Gastrocnemius medialis (tissue), 4 donors: Measurements from ENCODE around the gene NCOA7. TPM values are rescaled to one million over a fixed set of nuclear protein-coding genes. Genes with fewer than 3 reads are reported as not detected.
A peak's percentile ranks its signal among the peaks of the same experiment; 100 is the strongest.

ENCODE experiments used
- ATAC-seq, 2 donors: fragments of 150-250 bp; one replicate each; pipeline ENCODE4 v1.9.1; 2016
- DNase-seq, 2 donors: peaks; one replicate each; pipeline ENCODE4 v3.0.0-alpha.2; 2019
- H3K27ac ChIP-seq, 4 donors: fragments of 200-600 bp; sonication (generic); 1 replicate in 1 of 4; 2 replicates in 3 of 4; pipeline ENCODE4 v1.5.1; 2016 to 2018; ENCODE audit warnings: mild to moderate bottlenecking in 2 of 4, moderate library complexity in 1 of 4
- H3K27me3 ChIP-seq, 3 donors: fragments of 200-600 bp; sonication (generic) in 2 of 3; 1 replicate in 1 of 3; 2 replicates in 2 of 3; pipeline versions ENCODE4 v1.5.1 to v1.6.0; 2016 to 2019; ENCODE audit warnings: mild to moderate bottlenecking in 1 of 3, moderate library complexity in 1 of 3
- H3K36me3 ChIP-seq, 2 donors: fragments of 200-600 bp; sonication (generic) in 1 of 2; one replicate each; pipeline ENCODE4 v1.5.1; 2017 to 2018
- H3K4me1 ChIP-seq, 2 donors: fragments of 200-600 bp; sonication (generic) in 1 of 2; one replicate each; pipeline ENCODE4 v1.5.1; 2016 to 2017; ENCODE audit warnings: mild to moderate bottlenecking in 2 of 2
- H3K4me3 ChIP-seq, 4 donors: fragments of 200-600 bp; sonication (generic) in 3 of 4; 1 replicate in 1 of 4; 2 replicates in 3 of 4; pipeline ENCODE4 v1.5.1; 2016 to 2019; ENCODE audit warnings: mild to moderate bottlenecking in 2 of 4
- H3K9me3 ChIP-seq, 3 donors: fragments of 200-600 bp; sonication (generic) in 2 of 3; 1 replicate in 1 of 3; 2 replicates in 2 of 3; pipeline ENCODE4 v1.5.1; 2016 to 2019
- CTCF ChIP-seq, 5 experiments: fragments of 450-650 bp in 3 of 5; fragments of 200-600 bp in 2 of 5; sonication (generic) in 2 of 5; IDR thresholded peaks in 4 of 5; conservative IDR thresholded peaks in 1 of 5; 1 replicate in 4 of 5; 2 replicates in 1 of 5; pipeline ENCODE4 v1.5.1; 2016 to 2019; ENCODE audit warnings: antibody characterized with exemption in 5 of 5, mild to moderate bottlenecking in 3 of 5, moderate library complexity in 3 of 5
- POLR2A ChIP-seq, 2 donors: fragments of 450-650 bp; IDR thresholded peaks; one replicate each; pipeline ENCODE4 v1.6.1; 2017; ENCODE audit warnings: antibody characterized with exemption in 2 of 2, mild to moderate bottlenecking in 2 of 2, moderate library complexity in 2 of 2
- in situ Hi-C, 4 donors: fragments of 200-750 bp; cut with MboI; loops; one replicate each; pipeline versions ENCODE4 v1.15.0 to v1.8.0; 2017; ENCODE audit warnings: low sequenced_read_pairs in 4 of 4
- intact Hi-C: fragments of 100-400 bp; cut with DNase I; formaldehyde crosslinking; loops from one replicate; pipeline ENCODE4 v1.15.1; 2023; ENCODE audit warnings: low total_unique reads
- total RNA-seq, 4 donors: library from RNA; depleted of rRNA; stranded (reverse); fragments of >200 nt; gene quantifications; one replicate each; pipeline versions ENCODE4 v1.1.0 to v1.2.3, GENCODE V29; 2016

Gene NCOA7
- total RNA-seq, 4 donors from 2014 or later, result 7.0 to 9.5 (median 9.2) TPM

DNA sequence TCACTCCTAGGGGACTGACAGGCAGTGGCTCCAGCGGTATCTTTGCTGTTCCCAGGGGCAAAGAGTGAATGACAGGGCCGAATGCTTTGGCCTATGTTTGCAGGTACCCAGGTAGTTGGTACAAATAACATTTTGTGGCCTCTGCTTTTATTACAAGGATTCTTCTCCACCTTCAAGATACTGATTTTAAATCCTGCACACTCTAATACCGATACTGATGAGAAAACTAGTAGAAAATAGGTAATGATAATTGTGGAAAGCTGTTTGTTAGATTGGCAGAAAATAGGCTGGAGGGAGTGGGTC is 166.6 kb downstream of the NCOA7 start:
- in situ Hi-C loops, result loop anchor here in 3 of 4 donors (10.0 to 25.0 kb wide), 3 partner anchors 95 to 645 kb away; partner anchors contain the start of gene HDDC2 (in 1 of the 3)
- Histone ChIP-seq H3K36me3 (no peaks in the 10 kb centered on the region), H3K27me3 (no peaks in the 10 kb centered on the region), H3K4me1 (peaks cover 10 to 20% of the 10 kb centered on the region in 2 donors), H3K9me3 (no peaks in the 10 kb centered on the region), H3K4me3 (peak overlapping the region; percentile 62 to 97 (median 82)), H3K27ac (peak overlapping the region; percentile 83 to 95 (median 92))
- intact Hi-C loops, result loop anchor here (2.0 to 5.0 kb wide), 2 partner anchors 39 to 100 kb away; no protein-coding TSS in a partner anchor
- DNase-seq, result no peak
- no peak for TF ChIP-seq CTCF (IDR thresholded peaks at IDR 0.05 in 4 of 5, conservative IDR thresholded peaks at IDR 0.05 in 1 of 5)
- TF ChIP-seq POLR2A (IDR thresholded peaks at IDR 0.05), result no peak
- ATAC-seq, result no peak

- in situ Hi-C loops (loop anchor here in 3 of 4 donors (10.0 to 25.0 kb wide), 3 partner anchors 96 to 646 kb away; partner anchors contain the start of gene HDDC2 (in 1 of the 3)), intact Hi-C loops (loop anchor here (2.0 to 5.0 kb wide), 2 partner anchors 39 to 101 kb away; no protein-coding TSS in a partner anchor)
- ATAC-seq, result peak in 1 of 2 donors; percentile 60
These were observed 167.1 kb downstream of the NCOA7 start for GRCh38 chr6:125957845-125958244.

GRCh38 chr6:125959041-125959440 is 168.3 kb downstream of the NCOA7 start:
- TF ChIP-seq CTCF (IDR thresholded peaks at IDR 0.05 in 4 of 5, conservative IDR thresholded peaks at IDR 0.05 in 1 of 5), result no peak
- no peak for DNase-seq
- ATAC-seq, result no peak
- Histone ChIP-seq H3K36me3 (no peaks in the 10 kb centered on the region), H3K4me3 (no peak overlapping the region), H3K27me3 (no peaks in the 10 kb centered on the region), H3K27ac (no peak overlapping the region), H3K4me1 (peaks cover 19 to 20% of the 10 kb centered on the region in 2 donors), H3K9me3 (no peaks in the 10 kb centered on the region)
- in situ Hi-C loops (loop anchor here in 3 of 4 donors (10.0 to 25.0 kb wide), 3 partner anchors 97 to 647 kb away; partner anchors contain the start of gene HDDC2 (in 1 of the 3)), intact Hi-C loops (loop anchor here (5.0 kb wide), 1 partner anchor 102 kb away; no protein-coding TSS in a partner anchor)

More at GRCh38 chr6:125957845-125958244, 167.1 kb downstream of the NCOA7 start:
- peaks cover 10 to 20% of the 10 kb centered on the region in 2 donors for H3K4me1 ChIP-seq
- no peak for TF ChIP-seq CTCF (IDR thresholded peaks at IDR 0.05 in 4 of 5, conservative IDR thresholded peaks at IDR 0.05 in 1 of 5)
- no peak for TF ChIP-seq POLR2A (IDR thresholded peaks at IDR 0.05)
- no peak for DNase-seq
- H3K27me3 ChIP-seq, result no peaks in the 10 kb centered on the region
- H3K36me3 ChIP-seq, result no peaks in the 10 kb centered on the region
- H3K4me3 ChIP-seq, result peak overlapping the region; percentile 62 to 97 (median 82)
- H3K27ac ChIP-seq, result peak overlapping the region; percentile 83 to 95 (median 92)
- H3K9me3 ChIP-seq, result no peaks in the 10 kb centered on the region

- in situ Hi-C loops (loop anchor here in 3 of 4 donors (5.0 to 25.0 kb wide), 3 partner anchors 99 to 649 kb away; partner anchors contain the start of gene HDDC2 (in 1 of the 3)), intact Hi-C loops (no loop called here)
These were observed 170.4 kb downstream of the NCOA7 start for GRCh38 chr6:125961117-125961516.

More at GRCh38 chr6:125961117-125961516, 170.4 kb downstream of the NCOA7 start:
- TF ChIP-seq POLR2A (IDR thresholded peaks at IDR 0.05) (no peak), CTCF (IDR thresholded peaks at IDR 0.05 in 4 of 5, conservative IDR thresholded peaks at IDR 0.05 in 1 of 5) (no peak)
- DNase-seq (no peak), ATAC-seq (no peak)
- Histone ChIP-seq H3K4me3 (no peak overlapping the region), H3K27ac (no peak overlapping the region), H3K4me1 (peaks cover 18 to 19% of the 10 kb centered on the region in 2 donors), H3K36me3 (no peaks in the 10 kb centered on the region), H3K27me3 (no peaks in the 10 kb centered on the region), H3K9me3 (no peaks in the 10 kb centered on the region)
